ENCODE results near the gene NEU2.

Gene NEU2

DNA sequence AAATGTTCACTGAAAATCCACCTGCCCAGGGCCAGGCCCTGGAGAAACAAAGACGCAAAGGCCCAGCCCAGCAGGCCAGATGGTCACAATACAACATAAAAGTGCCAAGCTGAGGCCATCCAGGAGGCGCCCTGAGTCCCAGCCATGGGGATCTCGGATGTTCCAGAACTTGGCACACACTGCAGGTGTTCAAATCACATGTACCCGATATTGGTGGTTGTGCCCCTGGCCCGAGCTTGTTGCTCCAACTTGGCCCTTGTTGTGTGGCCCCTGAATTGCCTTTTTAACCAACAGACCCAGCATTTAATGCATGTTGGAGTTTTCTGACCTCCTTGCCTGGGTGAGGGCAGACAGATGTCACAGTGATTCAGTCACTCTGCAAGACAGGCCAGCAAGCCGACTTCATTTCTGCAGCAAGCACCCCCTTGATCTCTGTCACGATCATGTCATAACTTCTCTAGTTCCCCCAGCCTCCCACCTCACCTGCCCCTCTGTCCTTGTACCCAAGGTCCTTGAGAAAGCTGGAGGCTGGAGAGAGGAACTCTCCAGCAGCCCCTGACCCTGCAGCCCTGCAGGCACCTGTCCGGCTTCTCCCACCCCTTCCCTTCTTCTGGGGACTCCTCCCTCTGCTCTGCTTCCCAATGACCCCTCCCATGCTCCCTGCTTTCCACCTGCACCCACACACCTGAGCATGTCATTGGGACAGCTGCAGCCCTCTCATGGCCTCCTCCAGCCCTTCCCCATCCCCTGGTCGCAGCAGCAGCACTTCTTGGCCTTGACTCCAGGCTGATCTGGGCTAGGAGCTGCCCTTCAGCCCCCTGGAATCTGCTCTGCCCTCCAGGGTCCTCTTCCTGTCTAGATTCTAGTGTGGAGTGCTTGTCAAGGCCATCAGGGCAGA, 28.6 kb upstream of the NEU2 start:
- no peak for DNase-seq (ENCODE audit: extremely low read depth, low read depth)
- no peak overlapping the region for H3K4me3 ChIP-seq (replicated peaks; ENCODE audit: low read depth, low read length)
- TF ChIP-seq, protein P1, sequence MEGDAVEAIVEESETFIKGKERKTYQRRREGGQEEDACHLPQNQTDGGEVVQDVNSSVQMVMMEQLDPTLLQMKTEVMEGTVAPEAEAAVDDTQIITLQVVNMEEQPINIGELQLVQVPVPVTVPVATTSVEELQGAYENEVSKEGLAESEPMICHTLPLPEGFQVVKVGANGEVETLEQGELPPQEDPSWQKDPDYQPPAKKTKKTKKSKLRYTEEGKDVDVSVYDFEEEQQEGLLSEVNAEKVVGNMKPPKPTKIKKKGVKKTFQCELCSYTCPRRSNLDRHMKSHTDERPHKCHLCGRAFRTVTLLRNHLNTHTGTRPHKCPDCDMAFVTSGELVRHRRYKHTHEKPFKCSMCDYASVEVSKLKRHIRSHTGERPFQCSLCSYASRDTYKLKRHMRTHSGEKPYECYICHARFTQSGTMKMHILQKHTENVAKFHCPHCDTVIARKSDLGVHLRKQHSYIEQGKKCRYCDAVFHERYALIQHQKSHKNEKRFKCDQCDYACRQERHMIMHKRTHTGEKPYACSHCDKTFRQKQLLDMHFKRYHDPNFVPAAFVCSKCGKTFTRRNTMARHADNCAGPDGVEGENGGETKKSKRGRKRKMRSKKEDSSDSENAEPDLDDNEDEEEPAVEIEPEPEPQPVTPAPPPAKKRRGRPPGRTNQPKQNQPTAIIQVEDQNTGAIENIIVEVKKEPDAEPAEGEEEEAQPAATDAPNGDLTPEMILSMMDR (IDR thresholded peaks at IDR 0.05; ENCODE audit: low read depth, low read length, missing control alignments), result no peak

DNA sequence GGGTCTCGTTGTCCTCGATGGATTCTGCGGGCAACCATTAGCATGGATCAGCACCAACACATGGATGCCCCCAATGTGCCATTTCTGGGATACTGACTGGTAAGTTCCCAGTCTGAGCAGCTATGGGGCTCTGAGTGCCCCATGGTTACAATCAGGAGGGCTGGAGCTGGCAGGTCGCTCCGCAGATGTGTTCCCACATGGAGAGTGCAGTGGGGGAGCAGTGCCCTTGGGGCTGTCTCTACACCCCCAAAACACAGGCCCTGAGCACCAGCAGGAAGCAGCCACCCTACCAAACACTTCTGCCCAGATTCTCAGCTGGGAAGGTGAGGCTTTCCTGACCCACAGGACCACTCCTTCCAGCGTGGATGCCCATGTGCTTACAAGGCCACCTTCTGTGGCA, 27.4 kb upstream of the NEU2 start:
- no peak for DNase-seq (ENCODE audit: extremely low read depth, low read depth)
- TF ChIP-seq, protein P1 (IDR thresholded peaks at IDR 0.05; ENCODE audit: low read depth, low read length, missing control alignments), result no peak
- H3K4me3 ChIP-seq (replicated peaks; ENCODE audit: low read depth, low read length), result no peak overlapping the region

DNA sequence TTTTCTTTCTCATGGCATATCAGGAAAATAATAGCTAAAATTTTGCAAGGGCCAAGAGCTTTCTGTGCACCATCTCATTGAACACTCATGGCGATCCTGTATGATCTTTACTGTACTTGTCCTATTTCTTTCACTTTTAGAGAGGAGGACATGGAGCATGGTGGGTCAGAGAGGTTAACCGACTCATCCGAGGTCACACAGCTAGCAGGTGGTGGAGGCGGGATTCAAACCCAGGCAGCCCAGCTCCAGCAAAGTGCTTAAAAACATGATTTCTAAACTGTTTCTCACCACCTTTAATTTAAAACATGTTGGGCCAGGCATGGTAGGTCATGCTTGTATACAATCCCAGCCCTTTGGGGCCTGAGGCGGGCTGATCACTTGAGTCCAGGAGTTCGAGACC, 25.8 kb upstream of the NEU2 start:
- no peak for DNase-seq (ENCODE audit: extremely low read depth, low read depth)
- TF ChIP-seq, protein P1 (IDR thresholded peaks at IDR 0.05; ENCODE audit: low read depth, low read length, missing control alignments), result no peak
- H3K4me3 ChIP-seq (replicated peaks; ENCODE audit: low read depth, low read length), result no peak overlapping the region

DNA sequence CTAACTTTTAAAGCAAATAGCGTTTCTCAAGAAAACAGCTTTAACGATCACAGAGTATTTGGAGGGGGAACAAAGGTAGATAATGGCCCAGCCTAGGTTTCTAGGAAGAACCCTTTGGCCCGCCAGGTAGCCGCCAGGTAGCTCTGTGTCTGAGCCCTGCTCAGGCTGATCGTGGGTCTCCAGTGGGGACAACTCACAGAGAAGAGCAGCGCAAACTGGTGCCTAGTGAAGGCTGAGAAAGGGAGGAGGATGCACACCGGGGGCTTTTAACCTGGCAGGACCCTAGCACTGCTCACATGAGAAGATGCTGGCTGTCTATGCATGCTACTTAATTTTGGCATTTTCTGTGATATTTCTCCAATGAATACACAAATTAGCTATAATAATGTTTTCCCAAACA, 25.2 kb upstream of the NEU2 start:
- H3K4me3 ChIP-seq (replicated peaks; ENCODE audit: low read depth, low read length), result no peak overlapping the region
- TF ChIP-seq, protein P1 (IDR thresholded peaks at IDR 0.05; ENCODE audit: low read depth, low read length, missing control alignments), result no peak
- DNase-seq (ENCODE audit: extremely low read depth, low read depth), result no peak

DNA sequence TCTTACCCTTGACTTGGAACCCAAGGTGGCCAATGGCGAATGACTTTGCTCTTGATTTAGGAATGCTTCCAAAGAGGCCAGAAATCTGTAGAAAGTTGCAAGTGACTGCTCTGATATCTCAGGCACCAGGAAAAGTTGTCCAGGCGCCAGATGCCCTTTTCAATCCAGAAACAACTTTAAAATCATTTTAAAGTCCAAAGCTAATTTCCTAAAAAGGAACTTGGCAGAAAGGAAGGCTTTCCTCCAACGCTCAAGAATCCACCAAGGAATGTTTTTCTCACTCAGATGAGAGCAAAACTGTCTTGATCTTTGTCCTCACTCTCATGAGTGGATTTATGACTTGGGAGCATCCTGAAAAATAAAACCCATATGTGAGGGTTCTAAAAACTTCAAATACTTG, 24.7 kb upstream of the NEU2 start:
- TF ChIP-seq, protein P1 (IDR thresholded peaks at IDR 0.05; ENCODE audit: low read depth, low read length, missing control alignments), result no peak
- DNase-seq (ENCODE audit: extremely low read depth, low read depth), result no peak
- H3K4me3 ChIP-seq (replicated peaks; ENCODE audit: low read depth, low read length), result no peak overlapping the region

DNA sequence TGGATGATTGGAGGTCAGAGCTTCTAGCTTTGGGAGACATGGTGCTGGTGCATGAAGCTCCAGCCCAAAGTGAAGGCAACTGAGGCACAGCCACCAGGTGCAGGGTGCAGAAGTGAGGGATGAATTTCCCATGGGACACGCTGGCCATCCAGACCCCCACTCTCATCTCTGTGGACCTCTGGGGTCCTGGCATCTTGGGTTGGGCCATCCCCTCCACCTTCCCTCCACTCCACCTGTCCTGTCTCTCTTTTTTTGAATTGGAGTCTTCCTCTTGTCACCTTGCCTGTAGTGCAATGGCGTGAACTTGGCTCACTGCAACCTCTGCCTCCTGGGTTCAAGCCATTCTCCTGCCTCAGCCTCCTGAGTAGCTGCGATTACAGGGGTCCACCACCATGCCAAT, 22.8 kb upstream of the NEU2 start:
- TF ChIP-seq, protein P1 (IDR thresholded peaks at IDR 0.05; ENCODE audit: low read depth, low read length, missing control alignments), result no peak
- no peak for DNase-seq (ENCODE audit: extremely low read depth, low read depth)
- no peak overlapping the region for H3K4me3 ChIP-seq (replicated peaks; ENCODE audit: low read depth, low read length)
